HepG2 (cell line): Measurements from ENCODE around the gene ISLR. TPM values are rescaled to one million over a fixed set of nuclear protein-coding genes. Genes with fewer than 3 reads are reported as not detected.

Source experiments
- ATAC-seq: fragments of 200-7000 bp; cut with Tn5 transposase; 3 replicates; pipeline ENCODE4 v1.9.1; 2020; ENCODE audit warnings: mild to moderate bottlenecking, moderate library complexity
- BruUV-seq: library from RNA; stranded (reverse); fragments of 400-500 nt; replicated peaks from 2 replicates; lab custom pipeline; 2021; lab: Mats Ljungman, UMichigan
- CTCF ChIA-PET: fragments of 300-600 bp; formaldehyde crosslinking; extraction: SDS; loops from one replicate; lab custom pipeline; 2021; ENCODE audit warnings: low total read pairs, inconsistent platforms, low intra/inter-chr PET ratio; lab: Yijun Ruan, JAX
- POLR2A ChIA-PET: fragments of 350-600 bp; sonication (Branson Sonifier 250); formaldehyde crosslinking; loops from one replicate; lab custom pipeline; 2020; ENCODE audit warnings: antibody characterized with exemption, inconsistent platforms; lab: Yijun Ruan, JAX
- DNase-seq: peaks from one replicate; pipeline ENCODE4 v3.0.0-alpha.2; 2015; ENCODE audit warnings: low spot score
- FAIRE-seq: peaks from 3 replicates; lab custom pipeline; 2011; peaks lifted over from hg19 to GRCh38; lab: Jason Lieb, UNC
- H2AFZ ChIP-seq: one replicate; pipeline ENCODE4 v1.6.1; 2011; ENCODE audit warnings: low read length, inconsistent platforms
- H3K27ac ChIP-seq: fragments of 300-600 bp; 3 replicates; pipeline ENCODE4 v1.8.0; 2011; ENCODE audit warnings: mixed run types, mild to moderate bottlenecking, mixed read lengths, low read length, inconsistent platforms; ENCODE audit not compliant: insufficient read depth; ENCODE audit errors: extremely low read length
- H3K27me3 ChIP-seq, 2 experiments: fragments of 200-600 bp in 1 of 2; 2 replicates in 1 of 2; 3 replicates in 1 of 2; pipeline versions ENCODE4 v1.6.0 to v1.8.0; 2011; ENCODE audit warnings: low read length in 2 of 2, mild to moderate bottlenecking in 2 of 2, moderate library complexity in 2 of 2, inconsistent platforms in 1 of 2; ENCODE audit not compliant: insufficient read depth in 2 of 2, control insufficient read depth in 1 of 2
- H3K36me3 ChIP-seq, 2 experiments: fragments of 200-600 bp in 1 of 2; replicated peaks in 1 of 2; 2 replicates in 1 of 2; 3 replicates in 1 of 2; pipeline versions ENCODE4 v1.5.1 to v1.8.0; 2011; ENCODE audit warnings: low read length in 2 of 2, inconsistent platforms in 1 of 2; ENCODE audit not compliant: insufficient read depth in 2 of 2, control insufficient read depth in 1 of 2
- H3K4me1 ChIP-seq: 2 replicates; pipeline ENCODE4 v1.5.1; 2012; ENCODE audit warnings: low read length, inconsistent platforms; ENCODE audit not compliant: insufficient read depth
- H3K4me2 ChIP-seq: 2 replicates; pipeline ENCODE4 v1.6.0; 2011; ENCODE audit warnings: low read depth, low read length, inconsistent platforms
- H3K4me3 ChIP-seq, 3 experiments: fragments of 200-600 bp in 1 of 3; sonication (generic), shearing (Covaris generic) in 1 of 3; replicated peaks in 1 of 3; 2 replicates each; pipeline ENCODE4 v1.5.1; 2011 to 2016; ENCODE audit warnings: low read length in 3 of 3, inconsistent platforms in 2 of 3, low read depth in 2 of 3, mild to moderate bottlenecking in 2 of 3, control low read depth in 1 of 3, mixed read lengths in 1 of 3; ENCODE audit not compliant: insufficient read depth in 1 of 3
- H3K79me2 ChIP-seq: one replicate; pipeline ENCODE4 v1.6.1; 2011; ENCODE audit warnings: low read length, inconsistent platforms; ENCODE audit not compliant: insufficient read depth
- H3K9ac ChIP-seq: 2 replicates; pipeline ENCODE4 v1.6.0; 2011; ENCODE audit warnings: mild to moderate bottlenecking, low read depth, low read length, inconsistent platforms; ENCODE audit not compliant: insufficient read depth
- H3K9me3 ChIP-seq: 2 replicates; pipeline ENCODE4 v1.5.1; 2012; ENCODE audit warnings: mild to moderate bottlenecking, low read length
- H4K20me1 ChIP-seq: 2 replicates; pipeline ENCODE4 v1.6.0; 2011; ENCODE audit warnings: inconsistent platforms, mild to moderate bottlenecking, low read length, moderate library complexity; ENCODE audit not compliant: insufficient read depth
- FOXA1 ChIP-seq, 2 experiments: fragments of 450-650 bp in 1 of 2; sonication (generic) in 1 of 2; formaldehyde crosslinking in 1 of 2; IDR thresholded peaks; 2 replicates each; pipeline versions ENCODE4 v1.4.0 to v1.6.1; 2016 to 2020; ENCODE audit warnings: missing genetic modification reagents in 1 of 2
- IRX3 ChIP-seq: sonication (generic); formaldehyde crosslinking; IDR thresholded peaks from 2 replicates; pipeline ENCODE4 v1.8.1; 2023; ENCODE audit warnings: mild to moderate bottlenecking, low read depth, missing genetic modification reagents, borderline replicate concordance
- SRSF9 ChIP-seq: fragments of 200-400 bp; formaldehyde crosslinking; IDR thresholded peaks from 2 replicates; pipeline ENCODE4 v1.6.1; 2018; ENCODE audit warnings: borderline replicate concordance, mild to moderate bottlenecking, low read depth, low read length; ENCODE audit not compliant: insufficient read depth, poor library complexity, severe bottlenecking
- ZNF20 ChIP-seq: sonication (generic); formaldehyde crosslinking; IDR thresholded peaks from 2 replicates; pipeline ENCODE4 v1.4.0; 2020; ENCODE audit warnings: mild to moderate bottlenecking, moderate library complexity, missing genetic modification reagents
- ZNF552 ChIP-seq: sonication (generic); formaldehyde crosslinking; IDR thresholded peaks from 2 replicates; pipeline ENCODE4 v1.9.0; 2022; ENCODE audit warnings: missing genetic modification reagents, mild to moderate bottlenecking, borderline replicate concordance
- ZNF788 ChIP-seq: sonication (generic); formaldehyde crosslinking; IDR thresholded peaks from 2 replicates; pipeline ENCODE4 v1.5.0; 2020; ENCODE audit warnings: mild to moderate bottlenecking, missing genetic modification reagents, borderline replicate concordance
- WGBS: methylation state at CpG from one replicate; pipeline ENCODE4 v1.1.6; 2017; ENCODE audit warnings: low lambda C conversion rate; 5-methylcytosine and 5-hydroxymethylcytosine counted together
- in situ Hi-C: cut with HindIII; loops from 2 replicates; pipeline ENCODE4 v1.10.0; 2017; ENCODE audit warnings: low pct_unique_long_range_greater_than_20kb; ENCODE audit not compliant: extremely low pct_ligation_motif_present
- intact Hi-C: fragments of 100-400 bp; cut with micrococcal nuclease; formaldehyde crosslinking; loops from one replicate; pipeline ENCODE4 v1.10.0; 2022; ENCODE audit not compliant: unreplicated experiment
- polyA plus RNA-seq, 8 experiments: library from polyadenylated mRNA; depleted of rRNA in 3 of 8; stranded (reverse) in 7 of 8; unstranded in 1 of 8; fragments of >200 nt; fragmentation: Illumina TruSeq in 4 of 8; extraction: Trizol in 4 of 8; gene quantifications; 2 replicates each; pipeline versions ENCODE4 v1.2.1 to v1.2.3, GENCODE V29; 2011 to 2016; ENCODE audit warnings: low read depth in 4 of 8, missing spikeins in 1 of 8, mixed read lengths in 1 of 8; ENCODE audit not compliant: insufficient read depth in 1 of 8
- total RNA-seq, 5 experiments: library from RNA; depleted of rRNA; stranded (reverse); fragments of >200 nt; fragmentation: Illumina TruSeq; extraction: Trizol; gene quantifications; 2 replicates each; pipeline ENCODE4 v1.2.3, GENCODE V29; 2016; ENCODE audit warnings: low read depth in 1 of 5
- TF ChIP-seq, protein P1 (sequence below): sonication (generic); formaldehyde crosslinking; IDR thresholded peaks from 2 replicates; pipeline ENCODE4 v1.8.1; 2022; ENCODE audit warnings: mild to moderate bottlenecking, missing genetic modification reagents
- TF ChIP-seq, protein P2 (sequence below): sonication (generic); formaldehyde crosslinking; IDR thresholded peaks from 2 replicates; pipeline ENCODE4 v1.5.0; 2020; ENCODE audit warnings: mild to moderate bottlenecking, missing genetic modification reagents

ISLR gene
- total and polyA plus RNA-seq, 2 of the 13 experiments (the other 11 are each of a cell fraction or from before 2014, with no cell fraction given), result not detected

DNA sequence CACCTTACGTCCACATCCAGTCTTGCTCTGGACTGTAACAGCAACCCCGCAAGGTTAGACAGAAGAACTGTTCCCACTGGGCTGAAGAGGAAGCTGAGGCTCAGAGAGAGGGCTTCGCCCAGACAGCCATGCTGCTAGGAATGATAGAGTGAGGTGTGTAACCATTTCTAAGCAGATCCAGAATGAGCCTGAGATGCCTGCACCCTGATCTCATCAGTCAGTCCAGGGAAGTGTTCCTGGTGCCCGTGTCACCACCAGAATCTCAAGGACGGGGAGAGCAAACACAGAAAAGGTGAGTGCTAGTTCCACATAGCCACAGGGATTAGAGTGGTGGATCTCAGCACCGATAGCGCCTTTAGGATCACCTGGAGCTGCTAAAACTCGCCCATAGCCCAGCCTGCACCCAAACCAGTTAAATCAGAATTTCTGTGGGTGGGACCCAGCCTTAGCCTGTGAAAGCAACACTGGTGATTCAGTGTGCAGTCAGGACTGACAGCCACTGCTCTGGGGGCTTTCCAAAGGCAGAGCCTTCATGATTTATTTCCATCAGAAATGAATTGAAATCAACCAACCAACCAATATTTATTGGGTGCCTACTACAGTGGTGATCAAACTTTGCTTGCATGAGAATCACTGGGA lies 12.3 kb downstream of the ISLR start:
- Histone ChIP-seq H3K27me3 (peaks cover 1 to 3% of the 10 kb centered on the region in 2 experiments; a peak in 1 of 5 replicates), H3K27ac (no peak overlapping the region), H3K4me1 (no peaks in the 10 kb centered on the region), H3K79me2 (no peaks in the 10 kb centered on the region), H3K36me3 (no peaks in the 10 kb centered on the region), H2AFZ (no peak overlapping the region), H4K20me1 (no peaks in the 10 kb centered on the region; the same call in 1 of the 2 replicates), H3K9ac (no peak overlapping the region), H3K4me3 (no peak overlapping the region), H3K9me3 (no peaks in the 10 kb centered on the region), H3K4me2 (no peak overlapping the region)
- FAIRE-seq (no peak), DNase-seq (no peak), ATAC-seq (no peak; the same call in 2 of the 3 replicates)
- in situ Hi-C loops, result no loop called here
- intact Hi-C loops, result no loop called here
- no TSS peak for BruUV-seq
- 12% methylated on average over 6 of the region's 8 CpGs for WGBS
- POLR2A ChIA-PET, result no interaction called here
- CTCF ChIA-PET, result no interaction called here
- no peak for TF ChIP-seq ZNF20
- TF ChIP-seq FOXA1 (IDR thresholded peaks at IDR 0.05), result no peak
- no peak for TF ChIP-seq FOXA1 (CRISPR knock-in tag; IDR thresholded peaks at IDR 0.05)
- TF ChIP-seq, protein P1, sequence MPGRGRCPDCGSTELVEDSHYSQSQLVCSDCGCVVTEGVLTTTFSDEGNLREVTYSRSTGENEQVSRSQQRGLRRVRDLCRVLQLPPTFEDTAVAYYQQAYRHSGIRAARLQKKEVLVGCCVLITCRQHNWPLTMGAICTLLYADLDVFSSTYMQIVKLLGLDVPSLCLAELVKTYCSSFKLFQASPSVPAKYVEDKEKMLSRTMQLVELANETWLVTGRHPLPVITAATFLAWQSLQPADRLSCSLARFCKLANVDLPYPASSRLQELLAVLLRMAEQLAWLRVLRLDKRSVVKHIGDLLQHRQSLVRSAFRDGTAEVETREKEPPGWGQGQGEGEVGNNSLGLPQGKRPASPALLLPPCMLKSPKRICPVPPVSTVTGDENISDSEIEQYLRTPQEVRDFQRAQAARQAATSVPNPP (CRISPR knock-in tag), result no peak
- no peak for TF ChIP-seq IRX3 (CRISPR knock-in tag)
- TF ChIP-seq ZNF788 (CRISPR knock-in tag), result no peak
- TF ChIP-seq ZNF552 (CRISPR knock-in tag), result no peak

DNA sequence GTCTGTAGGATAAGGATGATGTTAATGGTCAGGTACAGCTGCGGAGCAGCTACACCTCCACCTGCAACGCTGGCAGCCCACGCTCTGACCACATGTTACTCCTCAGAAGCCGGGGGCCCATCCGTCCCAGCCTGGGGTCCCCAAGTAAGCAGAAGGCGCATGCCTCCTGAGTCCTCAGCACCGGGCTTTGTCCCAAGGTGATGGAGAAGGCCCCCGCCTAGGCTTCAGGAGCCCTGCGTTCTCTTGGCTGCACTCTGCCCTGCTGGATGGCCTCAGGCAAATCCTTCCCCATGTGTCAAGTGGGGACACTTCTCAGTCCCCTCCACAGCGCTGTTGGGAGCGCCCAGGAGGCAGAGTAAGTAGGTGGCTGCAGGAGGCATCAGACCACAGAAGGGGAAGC lies 14.7 kb downstream of the ISLR start:
- intact Hi-C loops, result no loop called here
- Histone ChIP-seq H3K4me1 (no peaks in the 10 kb centered on the region), H2AFZ (no peak overlapping the region)
- in situ Hi-C loops, result no loop called here
- no peak for DNase-seq
- TF ChIP-seq, protein P2, sequence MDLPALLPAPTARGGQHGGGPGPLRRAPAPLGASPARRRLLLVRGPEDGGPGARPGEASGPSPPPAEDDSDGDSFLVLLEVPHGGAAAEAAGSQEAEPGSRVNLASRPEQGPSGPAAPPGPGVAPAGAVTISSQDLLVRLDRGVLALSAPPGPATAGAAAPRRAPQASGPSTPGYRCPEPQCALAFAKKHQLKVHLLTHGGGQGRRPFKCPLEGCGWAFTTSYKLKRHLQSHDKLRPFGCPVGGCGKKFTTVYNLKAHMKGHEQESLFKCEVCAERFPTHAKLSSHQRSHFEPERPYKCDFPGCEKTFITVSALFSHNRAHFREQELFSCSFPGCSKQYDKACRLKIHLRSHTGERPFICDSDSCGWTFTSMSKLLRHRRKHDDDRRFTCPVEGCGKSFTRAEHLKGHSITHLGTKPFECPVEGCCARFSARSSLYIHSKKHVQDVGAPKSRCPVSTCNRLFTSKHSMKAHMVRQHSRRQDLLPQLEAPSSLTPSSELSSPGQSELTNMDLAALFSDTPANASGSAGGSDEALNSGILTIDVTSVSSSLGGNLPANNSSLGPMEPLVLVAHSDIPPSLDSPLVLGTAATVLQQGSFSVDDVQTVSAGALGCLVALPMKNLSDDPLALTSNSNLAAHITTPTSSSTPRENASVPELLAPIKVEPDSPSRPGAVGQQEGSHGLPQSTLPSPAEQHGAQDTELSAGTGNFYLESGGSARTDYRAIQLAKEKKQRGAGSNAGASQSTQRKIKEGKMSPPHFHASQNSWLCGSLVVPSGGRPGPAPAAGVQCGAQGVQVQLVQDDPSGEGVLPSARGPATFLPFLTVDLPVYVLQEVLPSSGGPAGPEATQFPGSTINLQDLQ, result no peak
- no peak for TF ChIP-seq SRSF9
- TF ChIP-seq, all 625 proteins: peak for 0
- H3K4me3 ChIP-seq, result no peak overlapping the region
- no peaks in the 10 kb centered on the region for H3K9me3 ChIP-seq
- H3K9ac ChIP-seq, result no peak overlapping the region
- H3K27me3 ChIP-seq, result peaks cover 1 to 3% of the 10 kb centered on the region in 2 experiments; a peak in 1 of 5 replicates
- ChIA-PET CTCF (no interaction called here), POLR2A (no interaction called here)
- no peak overlapping the region for H3K27ac ChIP-seq
- H3K79me2 ChIP-seq, result no peaks in the 10 kb centered on the region
- no TSS peak for BruUV-seq
- 38% methylated on average over 2 of the region's 11 CpGs for WGBS
- H3K4me2 ChIP-seq, result no peak overlapping the region
- FAIRE-seq, result no peak
- H3K36me3 ChIP-seq, result no peaks in the 10 kb centered on the region
- no peak for ATAC-seq
- H4K20me1 ChIP-seq, result no peaks in the 10 kb centered on the region; the same call in 1 of the 2 replicates
